Astrocyte of the spinal cord (primary cell): Measurements from ENCODE around the gene SCYGR7.

ENCODE experiments used
- DNase-seq: peaks from one replicate; pipeline ENCODE4 v3.0.0; 2011; ENCODE audit warnings: low read depth, low spot score
- H3K4me3 ChIP-seq: 2 replicates; pipeline ENCODE4 v1.5.1; 2011; ENCODE audit warnings: low read depth, mild to moderate bottlenecking, low read length, moderate library complexity
- CTCF ChIP-seq: IDR thresholded peaks from 2 replicates; pipeline ENCODE4 v1.5.1; 2012; ENCODE audit warnings: low read depth, mild to moderate bottlenecking, low read length, inconsistent platforms
- in situ Hi-C: cut with HindIII; loops from 2 replicates; pipeline ENCODE4 v1.10.0; 2017; ENCODE audit warnings: low sequenced_read_pairs

Gene SCYGR7

DNA sequence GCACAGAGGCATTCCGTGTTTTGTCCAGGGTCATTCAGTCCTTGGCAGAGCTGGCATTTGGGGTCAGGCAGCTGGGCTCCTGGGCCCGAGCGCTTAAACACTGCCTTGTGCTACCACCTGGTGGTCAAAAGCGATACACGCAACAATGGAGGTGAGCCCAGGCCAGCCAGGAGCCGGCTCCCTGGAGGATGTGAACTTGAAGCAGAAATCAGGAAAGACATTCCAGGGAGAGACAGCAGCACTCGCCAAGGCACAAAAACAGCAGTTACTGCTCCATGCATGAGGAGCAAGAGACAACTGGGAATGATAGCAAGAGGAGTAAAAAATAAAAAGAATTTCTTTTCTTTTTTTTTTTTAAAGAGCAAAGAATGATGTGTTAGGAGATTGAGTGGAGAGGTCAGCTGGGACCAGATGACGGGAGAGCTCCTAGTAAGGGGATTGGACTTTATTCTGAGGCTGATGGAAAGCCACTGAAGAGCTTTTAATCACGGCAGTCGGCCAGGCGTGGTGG lies 38.3 kb downstream of the SCYGR7 start:
- in situ Hi-C loops, result no loop called here
- DNase-seq, result peak; percentile 73
- peak; percentile 81 for TF ChIP-seq CTCF
- H3K4me3 ChIP-seq, result no peak overlapping the region

- in situ Hi-C loops, result no loop called here
- H3K4me3 ChIP-seq, result no peak overlapping the region
- DNase-seq, result no peak
- no peak for TF ChIP-seq CTCF
These were observed 39.7 kb downstream of the SCYGR7 start for GRCh38 chr2:227767830-227768229.

DNA sequence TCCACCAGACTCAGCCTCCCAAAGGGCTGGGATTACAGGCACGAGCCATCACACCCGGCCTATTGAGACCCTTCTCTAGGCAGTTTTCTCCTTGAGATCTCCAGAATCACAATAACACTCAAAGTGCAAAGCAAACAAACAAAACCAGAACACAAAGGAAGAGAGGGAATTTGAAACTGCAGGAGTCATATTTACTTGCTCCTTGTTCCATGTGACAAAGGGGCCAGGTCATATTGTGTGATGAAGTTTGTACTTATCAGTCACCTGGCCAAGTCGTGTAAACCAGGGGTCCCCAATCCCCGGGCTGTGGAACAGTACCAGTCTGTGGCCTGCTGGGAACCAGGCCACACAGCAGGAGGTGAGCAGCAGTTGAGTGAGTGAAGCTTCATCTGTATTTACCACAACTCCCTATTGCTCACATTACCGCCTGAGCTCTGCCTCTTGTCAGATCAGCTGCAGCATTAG lies 44.1 kb downstream of the SCYGR7 start:
- DNase-seq, result peak; percentile 17
- no peak for TF ChIP-seq CTCF
- H3K4me3 ChIP-seq, result no peak overlapping the region
- in situ Hi-C loops, result no loop called here

GRCh38 chr2:227772932-227773331 lies 44.8 kb downstream of the SCYGR7 start:
- TF ChIP-seq CTCF, result no peak
- H3K4me3 ChIP-seq, result no peak overlapping the region
- DNase-seq, result no peak
- in situ Hi-C loops, result no loop called here

- no peak overlapping the region for H3K4me3 ChIP-seq
- no peak for TF ChIP-seq CTCF
- in situ Hi-C loops, result no loop called here
- no peak for DNase-seq
These were observed 46.0 kb downstream of the SCYGR7 start for GRCh38 chr2:227774011-227774624.

GRCh38 chr2:227774895-227775842 lies 47.0 kb downstream of the SCYGR7 start:
- in situ Hi-C loops, result no loop called here
- no peak for DNase-seq
- H3K4me3 ChIP-seq, result no peak overlapping the region
- no peak for TF ChIP-seq CTCF
